GM19324 (cell line): ENCODE data around the gene SCAF11.

Experiments
- ATAC-seq: cut with Tn5 transposase; IDR thresholded peaks from one replicate; pipeline ENCODE4 v1.9.1; 2021; ENCODE audit warnings: mild to moderate bottlenecking, moderate library complexity; ENCODE audit not compliant: unreplicated experiment, low FRiP score

Gene SCAF11

DNA sequence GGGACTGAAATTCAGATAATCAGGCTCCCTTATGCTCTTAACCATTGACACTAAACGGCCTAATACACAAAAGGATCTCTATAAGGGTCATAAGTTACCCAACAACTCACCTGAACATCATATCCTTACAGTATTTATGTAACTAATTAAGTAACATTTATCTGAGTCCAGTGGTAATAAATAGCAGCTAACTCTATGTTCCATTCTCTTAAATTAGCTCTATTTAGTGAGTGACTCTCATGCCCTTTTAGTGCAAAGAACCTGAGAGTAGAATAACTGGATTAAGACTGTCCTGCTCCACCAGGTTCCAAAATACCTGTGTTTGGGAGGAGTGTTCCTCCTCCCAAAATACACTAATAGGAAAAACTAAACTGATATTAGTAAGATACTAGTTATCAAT, 9.8 kb downstream of the SCAF11 start:
- no peak for ATAC-seq

DNA sequence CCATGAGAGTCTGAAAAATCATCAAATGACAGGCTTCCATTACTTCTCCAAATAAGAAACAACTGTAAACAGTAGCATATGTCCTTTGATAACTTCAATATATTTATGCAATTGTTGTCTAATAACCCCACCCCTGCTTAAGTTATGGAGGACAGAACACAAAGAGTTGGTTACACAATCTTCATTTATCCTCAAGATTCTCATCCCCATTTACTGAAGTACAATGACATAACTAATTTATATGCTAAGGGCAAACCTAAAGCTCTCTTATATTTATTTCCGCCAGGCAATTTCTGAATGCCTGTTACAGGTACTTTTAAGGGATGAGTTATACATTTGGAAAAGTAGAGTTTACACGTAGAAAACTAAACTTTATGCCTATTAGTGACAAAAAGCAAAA, 12.3 kb downstream of the SCAF11 start:
- ATAC-seq = no peak

DNA sequence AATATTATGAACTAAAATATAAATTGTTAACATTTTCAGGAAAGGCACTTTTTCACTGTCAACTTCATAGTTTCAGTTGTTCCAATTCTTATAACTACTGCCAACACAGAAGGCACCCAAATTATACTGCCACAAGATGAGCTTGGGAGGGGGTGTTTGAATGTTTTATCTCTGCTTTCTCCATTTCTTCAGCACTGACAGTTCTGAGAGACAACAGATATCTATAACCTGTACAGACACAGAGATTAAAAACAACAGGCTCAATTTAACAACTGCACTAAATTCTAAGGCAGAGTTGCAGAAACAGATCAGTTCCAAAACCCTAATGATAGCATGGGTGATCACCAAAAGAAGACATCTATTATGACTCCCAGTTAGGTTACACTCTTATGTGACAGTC, 12.8 kb downstream of the SCAF11 start:
- no peak for ATAC-seq

- no peak for ATAC-seq
Observed at GRCh38 chr12:45975506-45975905, 14.9 kb downstream of the SCAF11 start.

- no peak for ATAC-seq
Observed at GRCh38 chr12:45974883-45975282, 15.5 kb downstream of the SCAF11 start.

GRCh38 chr12:45974171-45974719, 16.1 kb downstream of the SCAF11 start:
- no peak for ATAC-seq

DNA sequence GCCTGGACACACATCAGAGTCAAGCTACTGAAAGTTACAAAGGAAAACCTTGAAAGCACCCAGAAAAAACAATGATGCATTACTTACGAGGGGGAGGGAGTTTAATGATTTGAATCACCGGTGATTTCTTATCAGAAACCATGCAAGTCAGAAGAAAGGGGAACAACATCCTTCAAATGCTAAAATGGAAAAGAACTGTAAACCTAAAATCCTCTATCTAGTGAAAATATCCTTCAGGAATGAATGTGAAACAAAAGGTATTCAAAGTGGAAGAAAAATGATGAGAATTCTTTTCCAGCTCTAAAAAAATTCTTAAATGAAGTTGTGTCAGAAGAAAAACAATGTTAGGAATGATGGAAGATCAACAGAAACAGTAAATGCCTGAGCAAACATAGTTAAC, 16.8 kb downstream of the SCAF11 start:
- no peak for ATAC-seq

DNA sequence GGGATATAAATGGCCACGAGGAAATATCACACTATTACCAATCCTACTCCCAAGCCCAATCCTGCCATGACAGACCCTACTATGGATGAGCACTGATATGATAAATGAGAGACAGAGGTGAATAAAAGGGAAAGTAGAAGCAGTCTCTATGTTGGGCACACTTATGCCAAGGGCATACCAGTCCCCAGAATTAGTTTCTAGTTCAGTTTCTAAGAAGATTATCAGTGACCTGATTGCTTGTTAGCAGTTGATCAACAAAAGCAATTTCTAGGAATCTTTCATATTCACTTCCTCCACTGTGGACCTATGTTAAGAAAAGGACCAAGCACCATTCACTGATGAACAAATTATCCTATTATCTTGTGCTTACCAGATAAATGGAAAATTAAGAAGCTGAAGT, 20.0 kb downstream of the SCAF11 start:
- no peak for ATAC-seq

GRCh38 chr12:45969084-45969483, 21.3 kb downstream of the SCAF11 start:
- ATAC-seq = no peak

GRCh38 chr12:45966486-45966885, 23.9 kb downstream of the SCAF11 start:
- no peak for ATAC-seq

GRCh38 chr12:45962553-45963325, 27.6 kb downstream of the SCAF11 start:
- no peak for ATAC-seq

DNA sequence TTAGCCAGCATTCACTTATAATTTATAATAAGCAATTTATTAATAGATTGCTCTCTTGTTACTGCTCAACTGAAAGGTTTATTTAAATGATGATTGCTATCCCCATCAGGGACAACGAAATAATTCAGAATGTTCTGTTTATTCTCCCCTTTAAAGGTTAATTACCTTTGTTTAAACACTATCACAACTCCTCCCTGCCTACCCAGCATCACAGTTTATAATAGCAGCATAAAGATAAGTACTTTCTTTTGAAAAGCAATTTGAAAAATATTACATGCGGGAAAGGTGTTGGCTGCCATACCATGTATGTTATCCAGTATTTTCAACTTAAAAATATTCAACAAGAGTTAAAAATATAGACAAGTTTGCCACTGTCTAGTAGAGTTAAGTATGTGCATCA, 30.6 kb downstream of the SCAF11 start:
- ATAC-seq = no peak

DNA sequence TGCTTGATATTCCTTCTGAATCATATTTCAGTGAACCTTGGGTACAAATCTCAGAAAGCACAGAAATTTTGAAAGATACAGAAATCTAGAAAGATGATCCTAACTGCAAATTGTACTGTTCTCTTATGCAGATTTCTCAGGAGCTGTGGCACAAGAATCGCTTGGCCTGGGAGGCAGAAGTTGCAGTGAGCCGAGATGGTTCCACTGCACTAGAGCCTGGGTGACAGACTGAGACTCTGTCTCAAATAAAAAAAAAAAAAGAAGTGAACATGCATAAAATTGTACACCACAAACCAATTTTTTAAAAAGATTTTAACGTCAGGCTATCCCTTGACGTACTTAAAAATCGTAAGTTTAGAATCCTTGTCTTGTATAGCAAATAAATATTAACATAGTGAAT, 31.3 kb downstream of the SCAF11 start:
- no peak for ATAC-seq

DNA sequence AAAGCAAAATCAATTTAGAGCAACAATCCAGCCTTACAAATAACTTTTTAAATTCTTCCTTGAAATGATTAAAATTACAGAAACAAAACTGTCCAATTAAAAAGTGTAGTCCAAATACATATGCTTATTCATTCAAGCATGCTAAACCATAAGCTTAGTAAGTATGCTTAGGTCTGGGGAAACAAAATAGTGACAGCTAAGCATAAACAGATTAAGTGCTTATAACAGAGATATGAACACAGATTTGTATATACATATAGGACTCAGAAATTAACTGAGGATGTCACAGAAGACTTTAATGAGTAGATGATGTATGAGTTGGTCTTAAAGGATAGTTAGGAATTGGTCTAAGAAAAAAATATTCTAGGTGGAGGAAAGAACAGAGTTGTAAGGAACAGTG, 41.8 kb downstream of the SCAF11 start:
- no peak for ATAC-seq

- ATAC-seq = no peak
Observed at GRCh38 chr12:45946435-45946834, 43.9 kb downstream of the SCAF11 start.

DNA sequence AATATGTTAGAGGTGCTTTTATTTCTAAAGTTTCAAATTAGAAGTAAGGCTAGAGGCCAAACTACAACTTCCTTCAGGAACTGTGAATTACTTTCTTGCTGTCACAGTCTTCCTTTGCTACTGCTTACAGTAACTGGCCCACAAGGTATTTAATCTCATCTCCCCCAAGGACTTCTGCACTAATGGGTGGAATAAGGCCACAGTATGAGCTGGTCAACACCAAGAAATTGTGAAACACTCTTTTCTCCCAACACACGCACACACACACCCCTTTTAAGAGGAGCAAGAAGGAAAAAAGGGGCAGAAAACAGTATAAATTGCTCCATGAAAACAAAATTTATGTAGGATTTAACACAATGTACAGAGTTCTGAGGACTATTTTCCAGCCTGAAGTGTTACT, 45.6 kb downstream of the SCAF11 start:
- no peak for ATAC-seq

- no peak for ATAC-seq
Observed at GRCh38 chr12:45939759-45940158, 50.6 kb downstream of the SCAF11 start.

DNA sequence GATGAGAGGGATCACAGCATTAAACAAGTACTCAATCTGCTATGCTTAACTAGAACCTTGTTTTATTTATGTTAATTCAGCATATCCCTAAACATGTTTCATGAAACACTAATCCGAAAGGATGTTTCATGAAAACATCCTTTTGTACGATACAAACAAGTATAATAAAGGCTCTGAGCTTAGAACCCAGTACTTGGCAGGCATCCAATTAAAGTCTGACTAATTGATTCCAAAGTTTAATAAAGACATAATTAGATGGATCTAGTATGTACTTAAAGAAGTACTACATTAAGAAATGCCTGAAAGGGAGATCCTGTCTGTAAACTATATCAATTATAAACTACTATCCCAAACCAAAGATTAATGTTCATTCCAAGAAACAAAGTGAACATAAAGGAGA, 51.8 kb downstream of the SCAF11 start:
- no peak for ATAC-seq

DNA sequence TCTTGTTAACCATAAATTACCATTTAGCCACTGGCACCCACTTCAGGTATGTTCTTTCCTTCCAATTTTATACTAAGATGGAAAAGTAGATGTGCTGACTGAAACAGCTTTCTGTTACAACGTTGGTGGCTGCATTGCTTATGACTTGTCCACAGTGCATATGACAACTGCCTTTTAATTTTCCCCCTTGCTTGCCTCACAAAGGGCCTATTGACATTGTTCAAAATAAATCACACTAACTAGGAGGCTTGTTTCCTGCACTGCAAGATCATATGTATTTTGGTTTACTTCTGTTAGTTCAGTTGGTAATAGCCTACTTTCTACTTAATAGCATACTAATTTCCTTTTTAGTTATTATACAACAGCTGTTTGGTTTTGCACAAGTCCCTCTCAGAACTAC, 55.4 kb downstream of the SCAF11 start:
- no peak for ATAC-seq

DNA sequence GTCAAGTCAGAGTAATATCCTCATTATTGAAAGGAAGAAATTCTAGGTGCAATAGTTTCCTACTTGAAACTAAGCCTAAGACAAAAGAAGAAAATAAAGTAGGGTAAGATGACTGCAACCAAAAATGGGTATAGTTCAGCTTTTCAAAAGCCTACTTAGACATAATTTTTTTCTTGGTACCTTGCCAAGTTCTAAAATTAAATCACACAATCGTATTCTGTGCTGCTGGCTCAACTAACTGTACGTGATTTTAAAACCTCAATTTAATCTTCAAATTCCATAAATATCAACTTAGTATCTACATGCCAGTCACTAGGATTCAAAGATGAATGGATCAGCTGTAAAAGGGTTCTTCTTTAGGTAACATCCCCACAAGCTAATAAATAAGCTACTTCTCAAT, 56.9 kb downstream of the SCAF11 start:
- no peak for ATAC-seq

DNA sequence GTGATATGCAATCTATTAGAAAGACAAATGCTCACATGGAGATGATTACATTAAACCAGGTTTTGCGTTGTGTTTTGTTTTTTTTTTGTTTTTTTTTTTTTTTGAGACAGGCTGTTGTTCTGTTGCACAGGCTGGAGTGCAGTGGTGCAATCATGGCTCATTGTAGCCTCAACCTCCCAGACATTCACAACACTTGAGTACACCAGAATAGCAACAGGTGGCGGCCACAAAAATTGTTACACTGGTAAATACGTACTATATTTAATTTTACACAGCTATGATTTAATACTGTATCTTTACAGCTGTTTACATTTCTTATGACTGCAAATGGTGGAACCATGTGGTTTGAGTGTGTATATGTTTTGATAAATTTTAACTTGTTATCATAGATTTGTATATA, 60.0 kb downstream of the SCAF11 start:
- ATAC-seq = no peak

DNA sequence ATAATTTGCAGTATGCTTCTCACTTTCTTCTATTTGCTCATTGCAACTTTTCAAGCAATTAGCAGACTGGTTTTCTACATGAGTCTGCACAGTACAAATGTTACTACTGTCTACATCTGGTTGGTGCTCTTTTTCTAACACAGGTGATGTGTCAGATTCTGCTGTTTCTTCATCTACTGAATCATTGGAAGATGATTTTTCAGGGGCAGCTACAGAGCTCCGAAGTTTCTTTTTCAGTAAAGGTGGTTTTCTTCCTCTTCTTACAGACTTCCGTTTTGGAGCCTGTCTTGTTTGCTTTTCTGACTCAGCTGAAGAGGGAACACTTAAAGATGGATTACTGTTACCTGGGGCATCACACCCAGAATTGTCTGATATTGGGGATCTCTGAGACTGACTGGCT, 62.1 kb downstream of the SCAF11 start:
- no peak for ATAC-seq

- ATAC-seq = no peak
Observed at GRCh38 chr12:45918818-45919217, 71.6 kb downstream of the SCAF11 start.
